SU-DHL-6 (cell line): ENCODE measurements around the gene ARHGAP10.

Source experiments
- H2AFZ ChIP-seq: fragments of 200-600 bp; sonication (generic); 2 replicates; pipeline ENCODE4 v1.6.1; 2014; ENCODE audit warnings: low read depth, mild to moderate bottlenecking, moderate library complexity, mixed read lengths, antibody characterized with exemption, low read length; ENCODE audit not compliant: severe bottlenecking
- H3F3A ChIP-seq: fragments of 200-600 bp; shearing (Covaris generic); 2 replicates; pipeline ENCODE4 v1.6.0; 2016; ENCODE audit warnings: antibody characterized with exemption, mild to moderate bottlenecking; ENCODE audit not compliant: insufficient read depth
- H3K27ac ChIP-seq: fragments of 200-600 bp; sonication (generic); 2 replicates; pipeline ENCODE4 v1.5.1; 2016; ENCODE audit warnings: low read depth, mild to moderate bottlenecking, low read length, moderate library complexity, mixed read lengths
- H3K27me3 ChIP-seq: fragments of 200-600 bp; sonication (generic), shearing (Covaris generic); 2 replicates; pipeline ENCODE4 v1.6.0; 2014; ENCODE audit warnings: mild to moderate bottlenecking, low read length
- H3K36me3 ChIP-seq: fragments of 200-600 bp; sonication (generic); 2 replicates; pipeline ENCODE4 v1.6.1; 2014; ENCODE audit warnings: mild to moderate bottlenecking, low read length, mixed read lengths
- H3K4me2 ChIP-seq: fragments of 300-600, 200-600 bp; shearing (Covaris generic), sonication (generic); 2 replicates; pipeline ENCODE4 v1.6.0; 2014; ENCODE audit warnings: low read length, low read depth, mild to moderate bottlenecking; ENCODE audit not compliant: poor library complexity, severe bottlenecking
- H3K4me3 ChIP-seq: fragments of 200-600 bp; sonication (generic); 2 replicates; pipeline ENCODE4 v1.5.1; 2014; ENCODE audit warnings: antibody characterized with exemption, low read length, mild to moderate bottlenecking, mixed read lengths; ENCODE audit not compliant: insufficient read depth, poor library complexity, severe bottlenecking
- H3K79me2 ChIP-seq: fragments of 200-600 bp; sonication (generic); 2 replicates; pipeline ENCODE4 v1.6.1; 2014; ENCODE audit warnings: mild to moderate bottlenecking, low read length, moderate library complexity; ENCODE audit not compliant: insufficient read depth
- H3K9ac ChIP-seq: fragments of 200-600 bp; sonication (generic); 2 replicates; pipeline ENCODE4 v1.7.0; 2014; ENCODE audit warnings: mild to moderate bottlenecking, low read length
- H3K9me2 ChIP-seq: fragments of 200-600 bp; sonication (generic); replicated peaks from 2 replicates; pipeline ENCODE4 v1.6.1; 2014; ENCODE audit warnings: low read length; ENCODE audit not compliant: insufficient read depth
- H3K9me3 ChIP-seq: fragments of 200-600 bp; sonication (generic); 2 replicates; pipeline ENCODE4 v1.6.1; 2014; ENCODE audit warnings: low read length, mixed read lengths; ENCODE audit not compliant: insufficient read depth
- H4K20me1 ChIP-seq: fragments of 200-600 bp; sonication (generic); 2 replicates; pipeline ENCODE4 v1.6.1; 2014; ENCODE audit warnings: low read depth, mild to moderate bottlenecking, antibody characterized with exemption, low read length, moderate library complexity, mixed read lengths
- CTCF ChIP-seq: fragments of 200-600 bp; sonication (generic); IDR thresholded peaks from one replicate; pipeline ENCODE4 v1.5.1; 2017; ENCODE audit warnings: antibody characterized with exemption, mild to moderate bottlenecking, low read length, moderate library complexity; ENCODE audit not compliant: insufficient read depth, poor library complexity, severe bottlenecking
- EZH2phosphoT487 ChIP-seq: fragments of 200-600 bp; sonication (generic), shearing (Covaris generic); conservative IDR thresholded peaks from 2 replicates; pipeline ENCODE4 v1.6.1; 2018; ENCODE audit warnings: mild to moderate bottlenecking, antibody characterized with exemption, low read length, moderate library complexity, mixed read lengths

The ARHGAP10 gene

GRCh38 chr4:148061795-148062194 lies 329.9 kb downstream of the ARHGAP10 start:
- H3K36me3 ChIP-seq: no peaks in the 10 kb centered on the region

GRCh38 chr4:148062301-148062950 lies 330.5 kb downstream of the ARHGAP10 start:
- no peak overlapping the region for H3K9ac ChIP-seq
- H3K4me3 ChIP-seq: no peak overlapping the region
- no peak overlapping the region for H3K27ac ChIP-seq
- no peak overlapping the region for H3K4me2 ChIP-seq
- no peak overlapping the region for H2AFZ ChIP-seq
- H4K20me1 ChIP-seq: no peaks in the 10 kb centered on the region
- no peaks in the 10 kb centered on the region for H3K79me2 ChIP-seq
- TF ChIP-seq EZH2phosphoT487: no peak
- TF ChIP-seq CTCF: no peak
- no peaks in the 10 kb centered on the region for H3K9me2 ChIP-seq
- H3K36me3 ChIP-seq: no peaks in the 10 kb centered on the region
- H3K27me3 ChIP-seq: no peaks in the 10 kb centered on the region
- H3F3A ChIP-seq: peaks cover 15% of the 10 kb centered on the region
- no peaks in the 10 kb centered on the region for H3K9me3 ChIP-seq

More at GRCh38 chr4:148061795-148062194, 329.9 kb downstream of the ARHGAP10 start:
- H3F3A ChIP-seq: peaks cover 18% of the 10 kb centered on the region
- H2AFZ ChIP-seq: no peak overlapping the region
- H3K27ac ChIP-seq: no peak overlapping the region
- no peaks in the 10 kb centered on the region for H4K20me1 ChIP-seq
- H3K4me3 ChIP-seq: no peak overlapping the region
- H3K27me3 ChIP-seq: no peaks in the 10 kb centered on the region
- H3K9ac ChIP-seq: no peak overlapping the region
- no peaks in the 10 kb centered on the region for H3K9me3 ChIP-seq
- no peaks in the 10 kb centered on the region for H3K9me2 ChIP-seq
- TF ChIP-seq CTCF (no peak), EZH2phosphoT487 (no peak)
- H3K79me2 ChIP-seq: no peaks in the 10 kb centered on the region
- H3K4me2 ChIP-seq: no peak overlapping the region

DNA sequence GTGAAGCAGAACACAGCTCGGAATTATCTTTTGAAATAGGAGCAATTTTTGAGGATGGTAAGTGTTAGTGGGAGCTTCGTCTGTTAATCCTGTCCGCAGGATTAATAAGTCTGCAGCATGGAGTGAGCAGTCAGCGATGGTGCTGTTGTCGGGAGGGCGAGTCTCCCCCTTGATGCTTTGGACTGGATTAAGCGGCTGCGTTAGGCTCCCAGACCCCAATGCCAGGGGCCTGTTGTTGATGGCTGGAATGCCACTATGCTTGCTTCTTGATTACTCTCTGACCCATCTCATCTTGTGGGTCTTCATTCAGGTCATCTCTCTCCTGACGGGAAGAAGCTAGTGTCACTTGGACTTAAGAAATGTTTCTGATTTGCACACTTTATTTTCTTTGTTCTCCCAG lies 332.6 kb downstream of the ARHGAP10 start:
- Histone ChIP-seq H3K36me3 (no peaks in the 10 kb centered on the region), H3K9me3 (no peaks in the 10 kb centered on the region), H3K4me3 (no peak overlapping the region), H3K27me3 (no peaks in the 10 kb centered on the region), H3K27ac (no peak overlapping the region), H3F3A (no peaks in the 10 kb centered on the region), H4K20me1 (no peaks in the 10 kb centered on the region), H3K9ac (no peak overlapping the region), H3K4me2 (no peak overlapping the region), H3K79me2 (no peaks in the 10 kb centered on the region), H2AFZ (no peak overlapping the region), H3K9me2 (no peaks in the 10 kb centered on the region)
- TF ChIP-seq CTCF: no peak
- TF ChIP-seq EZH2phosphoT487: no peak
